HG03354 (cell line): ENCODE measurements around the gene PPP1R2.
A peak's percentile ranks its signal among the peaks of the same experiment; 100 is the strongest.

Experiments
- ATAC-seq: cut with Tn5 transposase; IDR thresholded peaks from one replicate; pipeline ENCODE4 v1.9.1; 2021; ENCODE audit warnings: mild to moderate bottlenecking; ENCODE audit not compliant: unreplicated experiment, poor library complexity, severe bottlenecking

PPP1R2 gene

GRCh38 chr3:195568630-195569029, 25.5 kb upstream of the PPP1R2 start:
- ATAC-seq, result no peak

GRCh38 chr3:195566797-195567196, 23.7 kb upstream of the PPP1R2 start:
- no peak for ATAC-seq

- no peak for ATAC-seq
These were observed 22.6 kb upstream of the PPP1R2 start for GRCh38 chr3:195565716-195566115.

GRCh38 chr3:195563317-195563716, 20.2 kb upstream of the PPP1R2 start:
- ATAC-seq, result no peak

GRCh38 chr3:195559723-195560409, 16.7 kb upstream of the PPP1R2 start:
- no peak for ATAC-seq

GRCh38 chr3:195558602-195559001, 15.5 kb upstream of the PPP1R2 start:
- ATAC-seq, result no peak

- no peak for ATAC-seq
These were observed 14.2 kb upstream of the PPP1R2 start for GRCh38 chr3:195557322-195557721.

GRCh38 chr3:195556390-195556789, 13.3 kb upstream of the PPP1R2 start:
- ATAC-seq, result no peak

- no peak for ATAC-seq
These were observed 12.0 kb upstream of the PPP1R2 start for GRCh38 chr3:195555110-195555509.

GRCh38 chr3:195554458-195554857, 11.3 kb upstream of the PPP1R2 start:
- no peak for ATAC-seq

GRCh38 chr3:195553268-195553667, 10.1 kb upstream of the PPP1R2 start:
- ATAC-seq, result no peak

GRCh38 chr3:195551381-195551978, 8.4 kb upstream of the PPP1R2 start:
- ATAC-seq, result no peak

GRCh38 chr3:195550723-195551122, 7.6 kb upstream of the PPP1R2 start:
- ATAC-seq, result peak; percentile 63

GRCh38 chr3:195549931-195550519, 6.9 kb upstream of the PPP1R2 start:
- ATAC-seq, result peak; percentile 60

GRCh38 chr3:195548987-195549386, 5.9 kb upstream of the PPP1R2 start:
- no peak for ATAC-seq

- ATAC-seq, result no peak
These were observed 5.4 kb upstream of the PPP1R2 start for GRCh38 chr3:195548501-195548900.

- ATAC-seq, result no peak
These were observed 4.9 kb upstream of the PPP1R2 start for GRCh38 chr3:195548006-195548405.

GRCh38 chr3:195546130-195546560, 3.0 kb upstream of the PPP1R2 start:
- no peak for ATAC-seq

GRCh38 chr3:195544634-195545033, 1.5 kb upstream of the PPP1R2 start:
- no peak for ATAC-seq

GRCh38 chr3:195544230-195544536, 1.1 kb upstream of the PPP1R2 start:
- no peak for ATAC-seq

- peak; percentile 6 for ATAC-seq
These were observed 540 bp upstream of the PPP1R2 start for GRCh38 chr3:195543500-195544229.
